HepG2 (cell line): ENCODE measurements around the gene AXIN1. TPM values are rescaled to one million over a fixed set of nuclear protein-coding genes. Genes with fewer than 3 reads are reported as not detected.
"Not testable (repeated sequence)": the region's sequence is repeated elsewhere in the genome, so short reads cannot be mapped to it uniquely, and the experiment has no call there.

Source experiments
- ATAC-seq: fragments of 200-7000 bp; cut with Tn5 transposase; 3 replicates; pipeline ENCODE4 v1.9.1; 2020; ENCODE audit warnings: mild to moderate bottlenecking, moderate library complexity
- BruUV-seq: library from RNA; stranded (reverse); fragments of 400-500 nt; replicated peaks from 2 replicates; lab custom pipeline; 2021; lab: Mats Ljungman, UMichigan
- CTCF ChIA-PET: fragments of 300-600 bp; formaldehyde crosslinking; extraction: SDS; loops from one replicate; lab custom pipeline; 2021; ENCODE audit warnings: low total read pairs, inconsistent platforms, low intra/inter-chr PET ratio; lab: Yijun Ruan, JAX
- POLR2A ChIA-PET: fragments of 350-600 bp; sonication (Branson Sonifier 250); formaldehyde crosslinking; loops from one replicate; lab custom pipeline; 2020; ENCODE audit warnings: antibody characterized with exemption, inconsistent platforms; lab: Yijun Ruan, JAX
- DNase-seq: peaks from one replicate; pipeline ENCODE4 v3.0.0-alpha.2; 2015; ENCODE audit warnings: low spot score
- FAIRE-seq: peaks from 3 replicates; lab custom pipeline; 2011; peaks lifted over from hg19 to GRCh38; lab: Jason Lieb, UNC
- H2AFZ ChIP-seq: one replicate; pipeline ENCODE4 v1.6.1; 2011; ENCODE audit warnings: low read length, inconsistent platforms
- H3K27ac ChIP-seq: fragments of 300-600 bp; 3 replicates; pipeline ENCODE4 v1.8.0; 2011; ENCODE audit warnings: mixed run types, mild to moderate bottlenecking, mixed read lengths, low read length, inconsistent platforms; ENCODE audit not compliant: insufficient read depth; ENCODE audit errors: extremely low read length
- H3K27me3 ChIP-seq, 2 experiments: fragments of 200-600 bp in 1 of 2; 2 replicates in 1 of 2; 3 replicates in 1 of 2; pipeline versions ENCODE4 v1.6.0 to v1.8.0; 2011; ENCODE audit warnings: low read length in 2 of 2, mild to moderate bottlenecking in 2 of 2, moderate library complexity in 2 of 2, inconsistent platforms in 1 of 2; ENCODE audit not compliant: insufficient read depth in 2 of 2, control insufficient read depth in 1 of 2
- H3K36me3 ChIP-seq, 2 experiments: fragments of 200-600 bp in 1 of 2; replicated peaks in 1 of 2; 2 replicates in 1 of 2; 3 replicates in 1 of 2; pipeline versions ENCODE4 v1.5.1 to v1.8.0; 2011; ENCODE audit warnings: low read length in 2 of 2, inconsistent platforms in 1 of 2; ENCODE audit not compliant: insufficient read depth in 2 of 2, control insufficient read depth in 1 of 2
- H3K4me1 ChIP-seq: 2 replicates; pipeline ENCODE4 v1.5.1; 2012; ENCODE audit warnings: low read length, inconsistent platforms; ENCODE audit not compliant: insufficient read depth
- H3K4me2 ChIP-seq: 2 replicates; pipeline ENCODE4 v1.6.0; 2011; ENCODE audit warnings: low read depth, low read length, inconsistent platforms
- H3K4me3 ChIP-seq, 3 experiments: fragments of 200-600 bp in 1 of 3; sonication (generic), shearing (Covaris generic) in 1 of 3; replicated peaks in 1 of 3; 2 replicates each; pipeline ENCODE4 v1.5.1; 2011 to 2016; ENCODE audit warnings: low read length in 3 of 3, inconsistent platforms in 2 of 3, low read depth in 2 of 3, mild to moderate bottlenecking in 2 of 3, control low read depth in 1 of 3, mixed read lengths in 1 of 3; ENCODE audit not compliant: insufficient read depth in 1 of 3
- H3K79me2 ChIP-seq: one replicate; pipeline ENCODE4 v1.6.1; 2011; ENCODE audit warnings: low read length, inconsistent platforms; ENCODE audit not compliant: insufficient read depth
- H3K9ac ChIP-seq: 2 replicates; pipeline ENCODE4 v1.6.0; 2011; ENCODE audit warnings: mild to moderate bottlenecking, low read depth, low read length, inconsistent platforms; ENCODE audit not compliant: insufficient read depth
- H3K9me3 ChIP-seq: 2 replicates; pipeline ENCODE4 v1.5.1; 2012; ENCODE audit warnings: mild to moderate bottlenecking, low read length
- H4K20me1 ChIP-seq: 2 replicates; pipeline ENCODE4 v1.6.0; 2011; ENCODE audit warnings: inconsistent platforms, mild to moderate bottlenecking, low read length, moderate library complexity; ENCODE audit not compliant: insufficient read depth
- ARID2 ChIP-seq: sonication (generic); formaldehyde crosslinking; IDR thresholded peaks from 2 replicates; pipeline ENCODE4 v1.8.1; 2022; ENCODE audit warnings: mild to moderate bottlenecking, missing genetic modification reagents, borderline replicate concordance
- HNRNPL ChIP-seq: fragments of 200-400 bp; formaldehyde crosslinking; IDR thresholded peaks from 2 replicates; pipeline ENCODE4 v1.6.1; 2017; ENCODE audit warnings: mild to moderate bottlenecking, low read depth, low read length
- KDM1A ChIP-seq: IDR thresholded peaks from 2 replicates; pipeline ENCODE4 v1.6.1; 2016; ENCODE audit warnings: missing compliant biosample characterization
- PRMT3 ChIP-seq: sonication (generic); formaldehyde crosslinking; IDR thresholded peaks from 2 replicates; pipeline ENCODE4 v1.8.1; 2022; ENCODE audit warnings: low read depth, mild to moderate bottlenecking, moderate library complexity, missing genetic modification reagents, borderline replicate concordance
- ZNF326 ChIP-seq: sonication (generic); formaldehyde crosslinking; IDR thresholded peaks from 2 replicates; pipeline ENCODE4 v1.4.0; 2020; ENCODE audit warnings: missing genetic modification reagents, borderline replicate concordance
- ZNF776 ChIP-seq: sonication (generic); formaldehyde crosslinking; IDR thresholded peaks from 2 replicates; pipeline ENCODE4 v1.4.0; 2020; ENCODE audit warnings: mild to moderate bottlenecking, missing genetic modification reagents
- ZNF782 ChIP-seq: sonication (generic); formaldehyde crosslinking; IDR thresholded peaks from 2 replicates; pipeline ENCODE4 v1.4.0; 2020; ENCODE audit warnings: missing genetic modification reagents, mild to moderate bottlenecking, borderline replicate concordance
- WGBS: methylation state at CpG from one replicate; pipeline ENCODE4 v1.1.6; 2017; ENCODE audit warnings: low lambda C conversion rate; 5-methylcytosine and 5-hydroxymethylcytosine counted together
- in situ Hi-C: cut with HindIII; loops from 2 replicates; pipeline ENCODE4 v1.10.0; 2017; ENCODE audit warnings: low pct_unique_long_range_greater_than_20kb; ENCODE audit not compliant: extremely low pct_ligation_motif_present
- intact Hi-C: fragments of 100-400 bp; cut with micrococcal nuclease; formaldehyde crosslinking; loops from one replicate; pipeline ENCODE4 v1.10.0; 2022; ENCODE audit not compliant: unreplicated experiment
- polyA plus RNA-seq, 8 experiments: library from polyadenylated mRNA; depleted of rRNA in 3 of 8; stranded (reverse) in 7 of 8; unstranded in 1 of 8; fragments of >200 nt; fragmentation: Illumina TruSeq in 4 of 8; extraction: Trizol in 4 of 8; gene quantifications; 2 replicates each; pipeline versions ENCODE4 v1.2.1 to v1.2.3, GENCODE V29; 2011 to 2016; ENCODE audit warnings: low read depth in 4 of 8, missing spikeins in 1 of 8, mixed read lengths in 1 of 8; ENCODE audit not compliant: insufficient read depth in 1 of 8
- total RNA-seq, 5 experiments: library from RNA; depleted of rRNA; stranded (reverse); fragments of >200 nt; fragmentation: Illumina TruSeq; extraction: Trizol; gene quantifications; 2 replicates each; pipeline ENCODE4 v1.2.3, GENCODE V29; 2016; ENCODE audit warnings: low read depth in 1 of 5
- TF ChIP-seq, protein P1 (sequence below): sonication (generic); formaldehyde crosslinking; IDR thresholded peaks from 2 replicates; pipeline ENCODE4 v1.5.0; 2020; ENCODE audit warnings: missing genetic modification reagents
- TF ChIP-seq, protein P2 (sequence below): IDR thresholded peaks from 2 replicates; pipeline ENCODE4 v1.6.1; 2016; ENCODE audit warnings: mild to moderate bottlenecking, missing biosample characterization, missing genetic modification reagents

AXIN1 gene
- total and polyA plus RNA-seq, 2 of the 13 experiments (the other 11 are each of a cell fraction or from before 2014, with no cell fraction given) = 24.0 to 26.0 TPM

DNA sequence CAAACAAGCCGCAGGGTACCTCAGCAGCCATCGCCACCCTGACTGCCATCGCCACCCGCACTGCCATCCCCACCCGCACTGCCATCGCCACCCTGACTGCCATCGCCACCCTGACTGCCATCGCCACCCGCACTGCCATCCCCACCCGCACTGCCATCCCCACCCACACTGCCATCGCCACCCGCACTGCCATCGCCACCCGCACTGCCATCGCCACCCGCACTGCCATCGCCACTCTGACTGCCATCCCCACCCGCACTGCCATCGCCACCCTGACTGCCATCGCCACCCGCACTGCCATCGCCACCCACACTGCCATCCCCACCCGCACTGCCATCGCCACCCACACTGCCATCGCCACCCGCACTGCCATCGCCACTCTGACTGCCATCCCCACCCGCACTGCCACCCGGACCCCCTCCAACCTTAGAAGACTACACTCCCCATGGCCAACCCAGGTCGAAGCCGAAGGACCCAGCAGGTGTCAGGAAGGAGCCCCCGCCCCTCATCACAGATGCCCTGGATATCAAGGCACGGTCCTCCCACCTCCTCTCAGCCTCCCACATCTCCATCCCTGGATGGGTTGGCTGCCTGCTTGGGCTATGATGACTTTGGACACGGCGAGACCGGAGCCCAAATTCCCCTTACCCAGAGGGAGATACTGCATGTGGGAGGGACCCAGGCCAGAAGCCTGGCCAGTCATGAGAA is 25.7 kb upstream of the AXIN1 start:
- ATAC-seq, intact Hi-C loops, DNase-seq, H3K4me2 ChIP-seq, H2AFZ ChIP-seq, H3K4me3 ChIP-seq, H4K20me1 ChIP-seq, BruUV-seq, H3K9ac ChIP-seq, H3K27ac ChIP-seq, in situ Hi-C loops, H3K27me3 ChIP-seq, CTCF ChIA-PET, H3K9me3 ChIP-seq, FAIRE-seq: not testable (repeated sequence)
- H3K4me1 ChIP-seq = peaks cover 27% of the 10 kb centered on the region
- H3K79me2 ChIP-seq = peaks cover 16% of the 10 kb centered on the region
- H3K36me3 ChIP-seq = peaks cover 16 to 22% of the 10 kb centered on the region in 2 experiments; a peak in 4 of 5 replicates
- 92% methylated on average over 35 of the region's 36 CpGs for WGBS
- POLR2A ChIA-PET = interaction anchor here (5.9 kb wide), 1 partner anchor 8 kb away, joined by 27 read pairs; the partner anchor contains the start of gene MRPL28
- TF ChIP-seq HNRNPL = peak; percentile 78

DNA sequence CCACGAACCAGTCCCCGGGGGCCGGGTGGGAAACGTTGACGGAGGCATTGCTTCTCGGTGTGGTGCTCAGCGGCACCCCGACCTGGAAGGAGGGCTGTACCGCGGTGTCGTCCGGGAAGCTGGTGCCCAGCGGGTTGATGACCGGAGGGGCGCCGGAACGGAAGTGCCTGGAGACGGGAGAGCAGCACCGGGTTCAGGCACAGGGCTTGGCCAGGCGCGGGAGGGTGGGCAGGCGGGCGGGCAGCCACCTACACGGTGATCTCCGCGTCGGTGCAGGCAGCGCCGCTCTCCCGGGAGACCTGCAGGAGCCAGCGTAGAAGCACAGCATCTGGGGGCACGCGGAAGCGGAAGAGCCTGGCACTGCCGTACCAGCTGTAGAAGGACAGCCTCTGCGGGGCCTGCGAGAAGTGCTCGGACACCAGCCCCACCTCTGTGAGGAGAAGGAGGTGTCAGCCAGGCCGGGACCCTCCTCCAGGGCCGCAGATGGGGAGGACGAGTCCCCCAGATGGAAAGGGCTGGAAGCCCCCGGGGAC is 25.0 kb upstream of the AXIN1 start:
- 97% methylated on average over 33 of the region's 42 CpGs for WGBS
- H3K27me3 ChIP-seq = no peaks in the 10 kb centered on the region
- in situ Hi-C loops = no loop called here

More for the DNA sequence above, 25.0 kb upstream of the AXIN1 start:
- intact Hi-C loops = no loop called here
- peaks cover 19% of the 10 kb centered on the region for H3K4me1 ChIP-seq
- POLR2A ChIA-PET = no interaction called here
- H4K20me1 ChIP-seq = no peaks in the 10 kb centered on the region
- BruUV-seq = no TSS peak
- no peaks in the 10 kb centered on the region for H3K9me3 ChIP-seq
- DNase-seq = no peak
- no peak for ATAC-seq
- no peak overlapping the region for H3K4me2 ChIP-seq
- FAIRE-seq = no peak
- TF ChIP-seq ZNF326 (CRISPR knock-in tag) (no peak), KDM1A (CRISPR knock-in tag) (no peak), ZNF782 (CRISPR knock-in tag) (no peak), ZNF776 (no peak), PRMT3 (CRISPR knock-in tag) (no peak), ARID2 (no peak)
- TF ChIP-seq, protein P1, sequence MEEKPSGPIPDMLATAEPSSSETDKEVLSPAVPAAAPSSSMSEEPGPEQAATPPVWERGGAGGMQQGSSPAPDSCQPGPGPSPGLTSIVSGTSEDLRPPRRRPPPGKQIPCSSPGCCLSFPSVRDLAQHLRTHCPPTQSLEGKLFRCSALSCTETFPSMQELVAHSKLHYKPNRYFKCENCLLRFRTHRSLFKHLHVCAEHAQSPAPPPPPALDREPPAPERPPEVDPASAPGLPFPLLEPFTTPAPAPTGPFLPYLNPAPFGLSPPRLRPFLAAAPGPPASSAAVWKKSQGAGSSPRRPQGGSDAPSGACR (CRISPR knock-in tag) = no peak
- TF ChIP-seq, protein P2, sequence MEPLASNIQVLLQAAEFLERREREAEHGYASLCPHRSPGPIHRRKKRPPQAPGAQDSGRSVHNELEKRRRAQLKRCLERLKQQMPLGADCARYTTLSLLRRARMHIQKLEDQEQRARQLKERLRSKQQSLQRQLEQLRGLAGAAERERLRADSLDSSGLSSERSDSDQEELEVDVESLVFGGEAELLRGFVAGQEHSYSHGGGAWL (CRISPR knock-in tag) = no peak
- TF ChIP-seq, all 625 proteins: peak for 0
- CTCF ChIA-PET = no interaction called here
- peaks cover 16 to 22% of the 10 kb centered on the region in 2 experiments; a peak in 4 of 5 replicates for H3K36me3 ChIP-seq
- no peak overlapping the region for H3K9ac ChIP-seq
- H3K79me2 ChIP-seq = peaks cover 16% of the 10 kb centered on the region
- no peak overlapping the region for H2AFZ ChIP-seq
- H3K4me3 ChIP-seq = no peak overlapping the region
- no peak overlapping the region for H3K27ac ChIP-seq
